Brain microvascular endothelial cell (primary cell): ENCODE measurements around the gene DDX25.

Source experiments
- DNase-seq: peaks from one replicate; pipeline ENCODE4 v3.0.0-alpha.2; 2020
- H3K27ac ChIP-seq: fragments of 250-450 bp; sonication (Bioruptor Pico); 2 replicates; pipeline ENCODE4 v1.5.1; 2020; ENCODE audit warnings: mild to moderate bottlenecking, moderate library complexity
- H3K27me3 ChIP-seq: fragments of 250-450 bp; sonication (Bioruptor Pico); replicated peaks from 2 replicates; pipeline ENCODE4 v1.5.1; 2020; ENCODE audit warnings: mild to moderate bottlenecking
- H3K36me3 ChIP-seq: fragments of 250-450 bp; sonication (Bioruptor Pico); replicated peaks from 2 replicates; pipeline ENCODE4 v1.5.1; 2020; ENCODE audit warnings: mild to moderate bottlenecking
- H3K4me3 ChIP-seq: 2 replicates; pipeline ENCODE4 v1.5.1; 2011; ENCODE audit warnings: low read depth, mild to moderate bottlenecking, control low read depth, low read length, moderate library complexity
- CTCF ChIP-seq: IDR thresholded peaks from 2 replicates; pipeline ENCODE4 v1.5.1; 2011; ENCODE audit warnings: low read depth, mild to moderate bottlenecking, moderate library complexity, low read length, control low read depth, inconsistent platforms; ENCODE audit errors: missing control alignments
- in situ Hi-C: cut with HindIII; loops from 2 replicates; pipeline ENCODE4 v1.10.0; 2017; ENCODE audit warnings: low sequenced_read_pairs, low pct_ligation_motif_present

DDX25 gene

GRCh38 chr11:125945011-125945796 is 40.9 kb downstream of the DDX25 start:
- no peak overlapping the region for H3K4me3 ChIP-seq
- in situ Hi-C loops, result loop anchor here (25.0 kb wide), 1 partner anchor 242 kb away; no protein-coding TSS in a partner anchor
- no peak for DNase-seq
- H3K36me3 ChIP-seq, result no peaks in the 10 kb centered on the region
- no peak for TF ChIP-seq CTCF
- H3K27ac ChIP-seq, result no peak overlapping the region
- H3K27me3 ChIP-seq, result no peaks in the 10 kb centered on the region

- TF ChIP-seq CTCF, result no peak
- in situ Hi-C loops, result loop anchor here (25.0 kb wide), 1 partner anchor 241 kb away; no protein-coding TSS in a partner anchor
Observed at GRCh38 chr11:125945797-125946520, 41.7 kb downstream of the DDX25 start, which contains the start of gene VSIG10L2. VSIG10L2 (plus strand) TSS chr11:125946044; CDS start chr11:125946056, 12 bp downstream.

GRCh38 chr11:125946712-125947418 is 42.6 kb downstream of the DDX25 start:
- TF ChIP-seq CTCF, result no peak
- Histone ChIP-seq H3K27ac (no peak overlapping the region), H3K4me3 (no peak overlapping the region), H3K27me3 (no peaks in the 10 kb centered on the region), H3K36me3 (no peaks in the 10 kb centered on the region)
- no peak for DNase-seq
- in situ Hi-C loops, result loop anchor here (25.0 kb wide), 1 partner anchor 240 kb away; no protein-coding TSS in a partner anchor

More at GRCh38 chr11:125945797-125946520, 41.7 kb downstream of the DDX25 start, which contains the start of gene VSIG10L2:
- no peak for DNase-seq
- Histone ChIP-seq H3K27ac (no peak within 1 kb of the TSS), H3K27me3 (no peaks in the 10 kb centered on the region), H3K36me3 (no peaks in the 10 kb centered on the region), H3K4me3 (no peak within 1 kb of the TSS)

GRCh38 chr11:125947419-125948277 is 43.3 kb downstream of the DDX25 start:
- DNase-seq, result no peak
- H3K27ac ChIP-seq, result no peak overlapping the region
- no peaks in the 10 kb centered on the region for H3K27me3 ChIP-seq
- H3K36me3 ChIP-seq, result no peaks in the 10 kb centered on the region
- in situ Hi-C loops, result loop anchor here (25.0 kb wide), 1 partner anchor 240 kb away; no protein-coding TSS in a partner anchor
- no peak for TF ChIP-seq CTCF
- no peak overlapping the region for H3K4me3 ChIP-seq
